CD4-positive, alpha-beta T cell treated with Interleukin-21 for 1 hour (primary cell): ENCODE results near the gene TYK2.
"Not testable (repeated sequence)": the region's sequence is repeated elsewhere in the genome, so short reads cannot be mapped to it uniquely, and the experiment has no call there.

Experiments
- DNase-seq: peaks from one replicate; pipeline ENCODE4 v3.0.0-alpha.2; 2020

TYK2 gene

GRCh38 chr19:10368101-10368803, 12.1 kb downstream of the TYK2 start:
- DNase-seq = no peak

DNA sequence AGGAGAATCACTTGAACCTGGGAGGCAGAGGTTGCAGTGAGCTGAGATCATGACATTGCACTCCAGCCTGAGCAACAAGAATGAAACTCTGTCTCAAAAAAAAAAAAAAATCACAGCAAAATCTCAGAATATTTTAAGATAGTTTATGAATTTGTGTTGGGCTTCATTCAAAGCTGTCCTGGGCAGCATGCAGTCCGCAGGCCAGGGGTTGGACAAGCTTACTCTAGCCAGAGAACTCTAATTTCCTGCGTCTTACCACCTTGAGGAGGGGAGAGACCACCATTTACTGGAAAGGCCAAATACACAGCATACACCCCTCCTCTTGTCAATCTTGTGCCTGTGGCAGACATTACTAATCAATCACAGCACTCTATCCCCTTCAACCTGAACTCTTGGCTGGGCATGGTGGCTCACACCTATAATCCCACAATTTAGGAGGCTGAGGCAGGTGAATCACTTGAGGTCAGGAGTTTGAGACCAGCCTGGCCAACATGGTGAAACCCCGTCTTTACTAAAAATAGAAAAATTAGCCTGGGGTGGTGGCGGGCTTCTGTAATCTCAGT, 13.3 kb downstream of the TYK2 start:
- not testable (repeated sequence) for DNase-seq

- DNase-seq = no peak
Measured at GRCh38 chr19:10365518-10365917, 14.9 kb downstream of the TYK2 start.

- DNase-seq = no peak
Measured at GRCh38 chr19:10364644-10365043, 15.7 kb downstream of the TYK2 start.

- no peak for DNase-seq
Measured at GRCh38 chr19:10363789-10364281, 16.5 kb downstream of the TYK2 start.

- DNase-seq = no peak
Measured at GRCh38 chr19:10362259-10362658, 18.1 kb downstream of the TYK2 start.

- no peak for DNase-seq
Measured at GRCh38 chr19:10361569-10362011, 18.8 kb downstream of the TYK2 start.

- no peak for DNase-seq
Measured at GRCh38 chr19:10356431-10356830, 23.9 kb downstream of the TYK2 start.

- DNase-seq = peak; percentile 33
Measured at GRCh38 chr19:10353793-10354391, 26.5 kb downstream of the TYK2 start.

DNA sequence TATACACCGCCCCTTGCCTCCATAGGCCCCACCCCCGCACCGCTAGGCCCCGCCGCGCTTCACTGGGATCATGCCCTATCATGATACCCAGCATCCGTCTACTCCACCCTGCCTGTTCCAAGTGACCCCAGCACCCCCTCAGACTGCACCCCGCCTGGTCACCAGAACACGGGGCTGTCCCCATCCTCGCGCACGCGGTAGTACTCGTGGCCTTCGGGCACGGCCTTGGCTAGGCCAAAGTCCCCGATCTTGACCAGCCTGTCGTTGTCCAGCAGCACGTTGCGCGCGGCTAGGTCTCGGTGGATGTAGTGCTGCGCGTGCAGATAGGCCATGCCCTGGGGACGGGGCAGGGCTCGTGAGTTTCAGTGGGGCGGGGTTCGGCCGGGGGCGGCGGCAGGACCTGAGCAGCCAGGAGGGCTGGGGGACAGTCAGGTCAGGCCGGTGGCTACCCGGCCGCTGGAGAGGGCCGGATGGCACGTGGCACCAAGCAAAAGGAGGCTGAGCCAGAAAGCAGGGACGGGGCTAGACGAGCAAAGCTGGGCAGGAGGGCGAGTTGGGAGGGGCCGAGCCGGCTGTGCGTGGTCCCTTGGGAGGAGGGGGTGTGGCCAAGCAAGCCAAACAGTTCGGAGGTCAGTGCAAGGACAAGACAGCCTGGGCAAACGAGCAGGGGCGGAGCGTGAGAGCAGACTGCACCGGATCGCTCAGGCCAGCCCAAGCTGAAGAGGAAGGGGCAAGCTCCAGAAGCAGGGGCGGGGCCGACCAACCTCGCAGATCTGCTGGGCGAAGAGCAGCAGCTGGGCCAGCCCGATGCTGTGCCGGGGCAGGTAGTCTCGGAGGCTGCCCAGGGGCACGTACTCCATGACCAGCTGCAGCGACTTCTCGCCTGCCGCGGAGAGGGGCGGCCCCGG, 27.4 kb downstream of the TYK2 start:
- DNase-seq = no peak

DNA sequence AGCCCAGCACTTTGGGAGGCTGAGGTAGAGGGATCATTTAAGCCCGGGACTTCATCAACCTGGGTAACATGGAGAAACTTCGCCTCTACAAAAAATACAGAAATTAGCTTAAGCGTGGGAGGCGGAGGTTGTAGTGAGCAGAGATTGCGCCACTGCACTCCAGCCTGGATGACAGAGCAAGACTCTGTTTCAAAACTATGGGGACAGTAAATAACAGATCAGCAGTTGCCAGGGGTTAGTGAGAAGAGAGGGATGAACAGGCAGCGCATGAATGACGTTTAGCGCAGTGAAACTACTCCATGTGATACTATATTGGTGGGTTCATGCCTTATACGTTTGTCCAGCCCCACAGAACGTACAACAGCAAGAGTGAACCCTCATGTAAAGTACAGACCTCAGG, 33.9 kb downstream of the TYK2 start:
- DNase-seq = no peak

DNA sequence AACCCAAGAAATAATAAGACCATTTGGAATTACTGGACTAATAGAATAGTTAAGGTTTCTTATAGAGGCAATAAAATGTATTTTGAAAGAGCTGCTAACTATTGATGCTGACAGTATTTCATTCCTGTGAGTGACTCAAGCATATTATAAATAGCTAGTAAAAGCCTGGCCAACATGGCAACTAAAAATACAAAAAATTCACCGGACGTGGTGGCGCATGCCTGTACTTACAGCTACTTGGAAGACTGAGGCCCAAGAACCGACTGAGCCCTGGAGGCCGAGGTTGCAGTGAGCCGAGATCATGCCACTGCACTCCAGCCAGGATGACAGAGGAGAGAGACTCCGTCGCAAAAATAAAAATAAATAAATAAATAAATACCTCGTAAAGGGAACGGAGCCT, 35.6 kb downstream of the TYK2 start:
- no peak for DNase-seq

DNA sequence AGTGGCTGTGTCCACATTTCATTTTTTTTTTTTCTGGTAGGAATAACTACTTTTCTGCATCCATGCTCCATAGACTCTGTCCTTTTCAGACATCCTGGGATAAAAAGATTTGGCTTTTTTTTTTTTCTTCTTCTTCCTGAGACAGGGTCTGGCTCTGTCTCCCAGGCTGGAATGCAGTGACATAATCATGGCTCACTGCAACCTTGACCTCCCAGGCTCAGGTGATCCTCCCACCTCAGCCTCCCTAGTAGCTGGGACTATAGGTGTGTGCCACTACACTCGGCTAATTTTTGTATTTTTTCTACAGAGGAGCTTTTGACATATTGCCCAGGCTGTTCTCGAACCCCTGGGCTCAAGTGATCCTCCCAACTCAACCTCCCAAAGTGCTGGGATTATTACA, 36.9 kb downstream of the TYK2 start:
- no peak for DNase-seq

DNA sequence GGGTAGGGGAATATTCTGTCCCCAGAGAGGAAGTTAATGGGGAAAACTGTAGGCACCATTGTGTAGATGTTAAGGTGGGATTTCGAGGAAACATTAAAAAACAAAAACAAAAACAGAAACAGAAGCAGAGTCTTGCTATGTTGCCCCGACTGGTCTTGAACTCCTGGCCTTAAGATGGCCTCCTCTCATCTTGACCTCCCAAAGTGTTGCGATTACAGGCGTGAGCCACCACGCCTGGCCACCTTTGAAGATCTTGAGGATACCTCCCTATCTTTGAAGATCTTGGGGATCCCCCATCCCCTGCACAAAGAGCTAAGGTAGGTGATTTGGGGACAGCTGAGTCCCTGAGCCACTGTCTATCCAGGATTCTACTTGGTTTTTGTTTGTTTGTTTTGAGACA, 40.4 kb downstream of the TYK2 start:
- DNase-seq = no peak

GRCh38 chr19:10339380-10339960, 40.9 kb downstream of the TYK2 start, which contains the start of gene ICAM3:
TSS of gene ICAM3 (minus strand) at chr19:10339624. CDS start at chr19:10339614, 10 bp downstream.
- peak; percentile 64 for DNase-seq

GRCh38 chr19:10338940-10339339, 41.4 kb downstream of the TYK2 start:
- DNase-seq = no peak

DNA sequence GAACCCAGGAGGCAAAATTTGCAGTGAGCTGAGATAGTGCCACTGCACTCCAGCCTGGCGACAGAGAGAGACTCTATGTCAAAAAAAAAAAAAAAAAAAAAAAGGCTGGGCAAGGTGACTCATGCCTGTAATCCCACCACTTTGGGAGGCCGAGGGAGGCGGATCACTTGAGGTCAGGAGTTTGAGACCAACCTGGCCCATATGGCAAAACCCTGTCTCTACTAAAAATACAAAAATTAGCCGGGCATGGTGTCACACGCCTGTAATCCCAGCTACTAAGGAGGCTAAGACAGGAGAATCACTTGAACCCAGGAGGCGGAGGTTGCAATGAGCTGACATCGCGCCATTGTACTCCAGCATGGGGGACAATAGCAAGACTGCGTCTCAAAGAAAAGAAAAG, 43.6 kb downstream of the TYK2 start:
- not testable (repeated sequence) for DNase-seq

GRCh38 chr19:10335352-10335985, 44.9 kb downstream of the TYK2 start:
- no peak for DNase-seq

- peak; percentile 25 for DNase-seq
Measured at GRCh38 chr19:10334588-10335351, 45.6 kb downstream of the TYK2 start.

- no peak for DNase-seq
Measured at GRCh38 chr19:10333758-10334587, 46.4 kb downstream of the TYK2 start.
